ENCODE data around the gene OR2J2. TPM values are rescaled to one million over a fixed set of nuclear protein-coding genes. Genes with fewer than 3 reads are reported as not detected.
"Not testable (repeated sequence)": the region's sequence is repeated elsewhere in the genome, so short reads cannot be mapped to it uniquely, and the experiment has no call there.

OR2J2 gene
- total RNA-seq, result not detected

DNA sequence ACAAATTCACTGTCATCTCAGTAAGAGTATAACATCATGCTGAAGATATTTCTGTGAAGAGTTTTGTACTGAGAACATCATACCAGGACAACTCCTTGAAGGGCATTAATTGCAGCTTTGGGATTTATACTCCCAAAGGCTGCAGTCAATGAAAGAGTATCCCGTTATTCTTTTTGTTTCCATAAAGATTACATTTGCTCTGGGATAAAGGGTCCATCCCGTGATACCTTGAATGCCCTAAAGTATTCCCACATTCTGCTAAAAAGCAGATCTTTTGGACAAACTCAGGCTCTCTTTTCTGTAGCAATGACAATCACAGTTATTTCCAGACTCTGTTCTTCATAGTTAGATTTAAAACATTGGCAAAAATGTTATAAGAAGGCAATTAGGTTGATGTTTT is at the start of gene OR2J2:
Gene OR2J2 (plus strand): TSS at position 301 of the 400 bp plus-strand sequence. CDS start 2,729 bp downstream, outside the sequence.
- 31 to 47% methylated on average over 2 of the region's 2 CpGs for WGBS, 2 donors
- intact Hi-C loops (cut with DNase I); H3K9me3 ChIP-seq; H3K27ac ChIP-seq; DNase-seq; ATAC-seq; H3K36me3 ChIP-seq (replicated peaks in 1 of 2; ENCODE audit: insufficient read depth in 1 of 2, low read depth in 2 of 2); H3K4me1 ChIP-seq; H3K27me3 ChIP-seq; H3K4me3 ChIP-seq: not testable (repeated sequence)

GRCh38 chr6:29129326-29130012 is 41.2 kb upstream of the OR2J2 start:
- H3K27ac ChIP-seq, result no peak overlapping the region
- H3K4me3 ChIP-seq, result no peak overlapping the region
- no peaks in the 10 kb centered on the region for H3K4me1 ChIP-seq
- no peaks in the 10 kb centered on the region for H3K36me3 ChIP-seq (replicated peaks in 1 of 2; ENCODE audit: insufficient read depth in 1 of 2, low read depth in 2 of 2)
- 54 to 55% methylated on average over 7 to 12 of the region's 15 CpGs for WGBS, 2 donors
- no peaks in the 10 kb centered on the region for H3K9me3 ChIP-seq
- intact Hi-C loops (cut with DNase I), result no loop called here
- peaks cover 0 to 6% of the 10 kb centered on the region in 2 donors for H3K27me3 ChIP-seq
- DNase-seq (no peak), ATAC-seq (no peak)
- TF ChIP-seq CTCF (IDR thresholded peaks at IDR 0.05), result no peak
- TF ChIP-seq POLR2A (IDR thresholded peaks at IDR 0.05), result no peak

DNA sequence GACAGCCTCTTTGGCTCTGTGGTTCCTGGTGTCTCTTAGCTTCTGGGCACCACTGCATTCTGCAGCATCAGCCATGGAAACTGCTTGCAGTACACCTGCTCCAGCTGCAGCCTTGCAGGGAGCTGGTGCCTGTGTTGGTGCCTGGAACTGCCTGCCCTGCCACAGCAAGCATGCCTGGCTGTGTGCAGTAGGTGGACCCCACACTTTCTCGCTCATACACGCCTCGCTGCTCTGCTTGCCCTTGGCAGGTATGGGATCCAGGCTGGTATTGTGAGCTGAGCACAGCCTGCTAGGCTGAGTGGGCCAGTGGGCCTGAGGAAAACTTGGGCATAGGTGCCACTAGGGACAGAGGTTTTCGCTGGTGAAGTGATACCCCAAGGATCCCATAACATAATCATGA is 40.1 kb upstream of the OR2J2 start:
- H3K36me3 ChIP-seq (replicated peaks in 1 of 2; ENCODE audit: insufficient read depth in 1 of 2, low read depth in 2 of 2), result no peaks in the 10 kb centered on the region
- no peak overlapping the region for H3K4me3 ChIP-seq
- ATAC-seq (no peak), DNase-seq (no peak)
- no peaks in the 10 kb centered on the region for H3K4me1 ChIP-seq
- TF ChIP-seq POLR2A (IDR thresholded peaks at IDR 0.05), result no peak
- no peak for TF ChIP-seq CTCF (IDR thresholded peaks at IDR 0.05)
- H3K27ac ChIP-seq, result no peak overlapping the region
- H3K27me3 ChIP-seq, result peaks cover 0 to 6% of the 10 kb centered on the region in 2 donors
- intact Hi-C loops (cut with DNase I), result no loop called here
- H3K9me3 ChIP-seq, result no peaks in the 10 kb centered on the region
- WGBS, 2 donors, result 60 to 77% methylated on average over 2 to 4 of the region's 4 CpGs

- H3K36me3 ChIP-seq (replicated peaks in 1 of 2; ENCODE audit: insufficient read depth in 1 of 2, low read depth in 2 of 2), result no peaks in the 10 kb centered on the region
- WGBS, 2 donors, result 43 to 56% methylated on average over 2 of the region's 2 CpGs
- DNase-seq (no peak), ATAC-seq (no peak)
- peaks cover 0 to 6% of the 10 kb centered on the region in 2 donors for H3K27me3 ChIP-seq
- H3K9me3 ChIP-seq, result no peaks in the 10 kb centered on the region
- intact Hi-C loops (cut with DNase I), result no loop called here
- TF ChIP-seq CTCF (IDR thresholded peaks at IDR 0.05), result no peak
- TF ChIP-seq POLR2A (IDR thresholded peaks at IDR 0.05), result no peak
- H3K4me3 ChIP-seq, result no peak overlapping the region
- no peak overlapping the region for H3K27ac ChIP-seq
- H3K4me1 ChIP-seq, result no peaks in the 10 kb centered on the region
Measured at GRCh38 chr6:29131691-29132090, 39.0 kb upstream of the OR2J2 start.

GRCh38 chr6:29137724-29138123 is 33.0 kb upstream of the OR2J2 start:
- Histone ChIP-seq H3K27me3 (no peaks in the 10 kb centered on the region), H3K36me3 (replicated peaks in 1 of 2; ENCODE audit: insufficient read depth in 1 of 2, low read depth in 2 of 2) (no peaks in the 10 kb centered on the region), H3K9me3 (no peaks in the 10 kb centered on the region), H3K27ac (no peak overlapping the region), H3K4me3 (no peak overlapping the region), H3K4me1 (no peaks in the 10 kb centered on the region)
- 70 to 73% methylated on average over 4 of the region's 4 CpGs for WGBS, 2 donors
- intact Hi-C loops (cut with DNase I), result no loop called here
- no peak for TF ChIP-seq CTCF (IDR thresholded peaks at IDR 0.05)
- TF ChIP-seq POLR2A (IDR thresholded peaks at IDR 0.05), result no peak
- DNase-seq (no peak), ATAC-seq (no peak)

All from body of pancreas (tissue), 4 donors.